ENCODE data around the gene ATP6AP1. TPM values are rescaled to one million over a fixed set of nuclear protein-coding genes. Genes with fewer than 3 reads are reported as not detected.
A peak's percentile ranks its signal among the peaks of the same experiment; 100 is the strongest.

The ATP6AP1 gene
- total and polyA plus RNA-seq, 10 of the 15 experiments (the other 5 are each of a cell fraction or from before 2014, with no cell fraction given): 4.5 to 56.4 (median 32.0) TPM

DNA sequence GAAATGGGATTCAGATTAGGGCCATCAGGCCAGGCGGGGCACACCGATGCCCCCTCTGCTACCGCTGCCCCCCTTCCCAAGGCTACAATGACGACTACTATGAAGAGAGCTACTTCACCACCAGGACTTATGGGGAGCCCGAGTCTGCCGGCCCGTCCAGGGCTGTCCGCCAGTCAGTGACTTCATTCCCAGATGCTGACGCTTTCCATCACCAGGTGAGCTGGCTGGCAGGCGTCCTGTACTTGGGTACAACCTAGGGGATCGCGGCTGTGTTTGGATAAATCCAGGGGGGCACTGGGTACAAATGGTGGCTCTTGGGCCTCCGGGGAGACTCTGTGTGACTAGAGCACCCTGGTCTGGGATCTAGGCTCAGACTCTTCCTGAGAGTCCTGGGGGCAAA is 48.3 kb upstream of the ATP6AP1 start:
- DNase-seq (ENCODE audit: low read depth, low spot score) (no peak), ATAC-seq (no peak), FAIRE-seq (no peak)
- RAD21 ChIA-PET (ENCODE audit: unreplicated experiment): interaction anchor here (0.5 kb wide), 1 partner anchor 291 kb away, joined by 3 read pairs; no protein-coding TSS in a partner anchor
- intact Hi-C loops (cut with micrococcal nuclease; ENCODE audit: unreplicated experiment): no loop called here
- peak overlapping the region; percentile 93 for H3K27ac ChIP-seq (ENCODE audit: control insufficient read depth, insufficient read depth)
- peaks cover 15% of the 10 kb centered on the region for H3K79me2 ChIP-seq (ENCODE audit: control insufficient read depth, insufficient read depth, low read length)
- no peaks in the 10 kb centered on the region; the same call in 2 of the 3 replicates for H3K9me3 ChIP-seq (replicated peaks; ENCODE audit: control insufficient read depth, insufficient read depth, low read length)
- BruUV-seq (replicated peaks): TSS peak; percentile 87
- WGBS (ENCODE audit: insufficient coverage, insufficient replicate concordance, low lambda C conversion rate, missing lambda C conversion rate): 62% methylated on average over 13 of the region's 13 CpGs
- TF ChIP-seq RELA (IDR thresholded peaks at IDR 0.05; ENCODE audit: borderline replicate concordance, partially characterized antibody) (no peak), HDAC6 (IDR thresholded peaks at IDR 0.05; ENCODE audit: unreplicated experiment) (no peak), JUNB (IDR thresholded peaks at IDR 0.05) (no peak), MYB (IDR thresholded peaks at IDR 0.05; ENCODE audit: borderline replicate concordance, low read depth, low read length) (no peak), IKZF1 (conservative IDR thresholded peaks at IDR 0.05) (no peak), STAT1 (conservative IDR thresholded peaks at IDR 0.05) (no peak)
- H3K4me1 ChIP-seq (ENCODE audit: control insufficient read depth, insufficient read depth, low read length): no peaks in the 10 kb centered on the region; the same call in 1 of the 2 replicates
- in situ Hi-C loops (cut with MboI): no loop called here
- CTCF ChIA-PET: no interaction called here
- no peaks in the 10 kb centered on the region; a peak in 1 of 4 replicates for H3K36me3 ChIP-seq (ENCODE audit: control insufficient read depth in 2 of 2, insufficient read depth in 2 of 2, low read length in 1 of 2)
- H3K4me3 ChIP-seq: peak overlapping the region; percentile 88
- POLR2A ChIA-PET: interaction anchor here (1.2 kb wide), 1 partner anchor 18 kb away, joined by 4 read pairs; the partner anchor contains the start of gene RPL10
- SMC1A ChIA-PET (ENCODE audit: uncharacterized antibody, unreplicated experiment): no interaction called here
- H2AFZ ChIP-seq (ENCODE audit: control insufficient read depth, low read depth, low read length): no peak overlapping the region
- no peaks in the 10 kb centered on the region for H3K27me3 ChIP-seq (replicated peaks in 1 of 2; ENCODE audit: control insufficient read depth in 2 of 2, insufficient read depth in 2 of 2, low read length in 1 of 2)
- H3K4me2 ChIP-seq (ENCODE audit: control insufficient read depth, insufficient read depth): peak overlapping the region; percentile 71
- H4K20me1 ChIP-seq (ENCODE audit: control insufficient read depth, insufficient read depth): no peaks in the 10 kb centered on the region
- peak overlapping the region; percentile 93 for H3K9ac ChIP-seq (ENCODE audit: control insufficient read depth, insufficient read depth, low read length)

DNA sequence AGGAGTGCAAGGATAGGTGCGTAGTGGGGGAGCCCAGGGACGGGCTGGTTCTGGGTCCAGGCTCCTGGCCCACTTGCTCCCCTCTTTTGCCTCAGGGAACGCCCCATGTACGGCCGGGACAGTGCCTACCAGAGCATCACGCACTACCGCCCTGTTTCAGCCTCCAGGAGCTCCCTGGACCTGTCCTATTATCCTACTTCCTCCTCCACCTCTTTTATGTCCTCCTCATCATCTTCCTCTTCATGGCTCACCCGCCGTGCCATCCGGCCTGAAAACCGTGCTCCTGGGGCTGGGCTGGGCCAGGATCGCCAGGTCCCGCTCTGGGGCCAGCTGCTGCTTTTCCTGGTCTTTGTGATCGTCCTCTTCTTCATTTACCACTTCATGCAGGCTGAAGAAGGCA is 47.7 kb upstream of the ATP6AP1 start:
- 0 out of 2 replicates have a peak overlapping the region, but pooled peaks have one; percentile 17 for H3K4me2 ChIP-seq (ENCODE audit: control insufficient read depth, insufficient read depth)
- ChIA-PET RAD21 (ENCODE audit: unreplicated experiment) (no interaction called here), CTCF (no interaction called here), POLR2A (no interaction called here), SMC1A (ENCODE audit: uncharacterized antibody, unreplicated experiment) (no interaction called here)
- no peaks in the 10 kb centered on the region; the same call in 2 of the 3 replicates for H3K9me3 ChIP-seq (replicated peaks; ENCODE audit: control insufficient read depth, insufficient read depth, low read length)
- no peak overlapping the region for H2AFZ ChIP-seq (ENCODE audit: control insufficient read depth, low read depth, low read length)
- WGBS (ENCODE audit: insufficient coverage, insufficient replicate concordance, low lambda C conversion rate, missing lambda C conversion rate): 73% methylated on average over 14 of the region's 14 CpGs
- H4K20me1 ChIP-seq (ENCODE audit: control insufficient read depth, insufficient read depth): no peaks in the 10 kb centered on the region
- H3K4me1 ChIP-seq (ENCODE audit: control insufficient read depth, insufficient read depth, low read length): no peaks in the 10 kb centered on the region; the same call in 1 of the 2 replicates
- no TSS peak for BruUV-seq (replicated peaks)
- ATAC-seq (no peak), FAIRE-seq (no peak), DNase-seq (ENCODE audit: low read depth, low spot score) (no peak)
- H3K79me2 ChIP-seq (ENCODE audit: control insufficient read depth, insufficient read depth, low read length): peaks cover 15% of the 10 kb centered on the region
- no peaks in the 10 kb centered on the region; a peak in 1 of 4 replicates for H3K36me3 ChIP-seq (ENCODE audit: control insufficient read depth in 2 of 2, insufficient read depth in 2 of 2, low read length in 1 of 2)
- H3K4me3 ChIP-seq: no peak overlapping the region
- in situ Hi-C loops (cut with MboI) (no loop called here), intact Hi-C loops (cut with micrococcal nuclease; ENCODE audit: unreplicated experiment) (no loop called here)
- no peak overlapping the region for H3K9ac ChIP-seq (ENCODE audit: control insufficient read depth, insufficient read depth, low read length)
- no peaks in the 10 kb centered on the region for H3K27me3 ChIP-seq (replicated peaks in 1 of 2; ENCODE audit: control insufficient read depth in 2 of 2, insufficient read depth in 2 of 2, low read length in 1 of 2)
- H3K27ac ChIP-seq (ENCODE audit: control insufficient read depth, insufficient read depth): no peak overlapping the region
- no peak for TF ChIP-seq CREB1 (IDR thresholded peaks at IDR 0.05; ENCODE audit: low read depth)
- TF ChIP-seq, protein P1, sequence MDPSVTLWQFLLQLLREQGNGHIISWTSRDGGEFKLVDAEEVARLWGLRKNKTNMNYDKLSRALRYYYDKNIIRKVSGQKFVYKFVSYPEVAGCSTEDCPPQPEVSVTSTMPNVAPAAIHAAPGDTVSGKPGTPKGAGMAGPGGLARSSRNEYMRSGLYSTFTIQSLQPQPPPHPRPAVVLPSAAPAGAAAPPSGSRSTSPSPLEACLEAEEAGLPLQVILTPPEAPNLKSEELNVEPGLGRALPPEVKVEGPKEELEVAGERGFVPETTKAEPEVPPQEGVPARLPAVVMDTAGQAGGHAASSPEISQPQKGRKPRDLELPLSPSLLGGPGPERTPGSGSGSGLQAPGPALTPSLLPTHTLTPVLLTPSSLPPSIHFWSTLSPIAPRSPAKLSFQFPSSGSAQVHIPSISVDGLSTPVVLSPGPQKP (IDR thresholded peaks at IDR 0.05; ENCODE audit: low read depth, low read length): no peak
- TF ChIP-seq, protein P2, sequence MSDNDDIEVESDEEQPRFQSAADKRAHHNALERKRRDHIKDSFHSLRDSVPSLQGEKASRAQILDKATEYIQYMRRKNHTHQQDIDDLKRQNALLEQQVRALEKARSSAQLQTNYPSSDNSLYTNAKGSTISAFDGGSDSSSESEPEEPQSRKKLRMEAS (IDR thresholded peaks at IDR 0.05; ENCODE audit: low read depth, low read length): no peak
- TF ChIP-seq FOXK2 (IDR thresholded peaks at IDR 0.05): no peak
- no peak for TF ChIP-seq ZNF384 (IDR thresholded peaks at IDR 0.05; ENCODE audit: borderline replicate concordance, low read depth, low read length)
- TF ChIP-seq STAT1 (conservative IDR thresholded peaks at IDR 0.05): no peak
- no peak for TF ChIP-seq ZZZ3 (IDR thresholded peaks at IDR 0.05; ENCODE audit: control insufficient read depth, insufficient read length, low read depth)
- TF ChIP-seq, protein P3, sequence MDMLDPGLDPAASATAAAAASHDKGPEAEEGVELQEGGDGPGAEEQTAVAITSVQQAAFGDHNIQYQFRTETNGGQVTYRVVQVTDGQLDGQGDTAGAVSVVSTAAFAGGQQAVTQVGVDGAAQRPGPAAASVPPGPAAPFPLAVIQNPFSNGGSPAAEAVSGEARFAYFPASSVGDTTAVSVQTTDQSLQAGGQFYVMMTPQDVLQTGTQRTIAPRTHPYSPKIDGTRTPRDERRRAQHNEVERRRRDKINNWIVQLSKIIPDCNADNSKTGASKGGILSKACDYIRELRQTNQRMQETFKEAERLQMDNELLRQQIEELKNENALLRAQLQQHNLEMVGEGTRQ (IDR thresholded peaks at IDR 0.05; ENCODE audit: borderline replicate concordance, low read depth, low read length): no peak
- TF ChIP-seq CHD4 (IDR thresholded peaks at IDR 0.05): no peak
- TF ChIP-seq, protein P4, sequence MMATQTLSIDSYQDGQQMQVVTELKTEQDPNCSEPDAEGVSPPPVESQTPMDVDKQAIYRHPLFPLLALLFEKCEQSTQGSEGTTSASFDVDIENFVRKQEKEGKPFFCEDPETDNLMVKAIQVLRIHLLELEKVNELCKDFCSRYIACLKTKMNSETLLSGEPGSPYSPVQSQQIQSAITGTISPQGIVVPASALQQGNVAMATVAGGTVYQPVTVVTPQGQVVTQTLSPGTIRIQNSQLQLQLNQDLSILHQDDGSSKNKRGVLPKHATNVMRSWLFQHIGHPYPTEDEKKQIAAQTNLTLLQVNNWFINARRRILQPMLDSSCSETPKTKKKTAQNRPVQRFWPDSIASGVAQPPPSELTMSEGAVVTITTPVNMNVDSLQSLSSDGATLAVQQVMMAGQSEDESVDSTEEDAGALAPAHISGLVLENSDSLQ (IDR thresholded peaks at IDR 0.05): no peak
- TF ChIP-seq ASH2L (IDR thresholded peaks at IDR 0.05; ENCODE audit: borderline replicate concordance, low read depth): no peak

All from GM12878 (cell line).